A549 (cell line): ENCODE measurements around the gene RERE. TPM values are rescaled to one million over a fixed set of nuclear protein-coding genes. Genes with fewer than 3 reads are reported as not detected.

ENCODE experiments used
- ATAC-seq, 2 experiments: fragments of 200-7000 bp in 1 of 2; fragments of >200 bp in 1 of 2; cut with Nextera tagmentation in 1 of 2; cut with Tn5 transposase in 1 of 2; 3 replicates each; pipeline versions ENCODE4 v1.8.0 to v1.9.1; 2018 to 2020; ENCODE audit warnings: mild to moderate bottlenecking in 1 of 2, moderate library complexity in 1 of 2
- CTCF ChIA-PET: fragments of 300-600 bp; sonication (Branson Sonifier 250); formaldehyde crosslinking; extraction: SDS; loops from one replicate; lab custom pipeline; 2021; ENCODE audit warnings: antibody characterized with exemption, inconsistent platforms; lab: Yijun Ruan, JAX
- POLR2A ChIA-PET: fragments of 350-600 bp; formaldehyde crosslinking; extraction: SDS; loops from one replicate; lab custom pipeline; 2021; ENCODE audit warnings: antibody characterized with exemption, inconsistent platforms; lab: Yijun Ruan, JAX
- DNase-seq, 2 experiments: peaks; one replicate each; pipeline versions ENCODE4 v3.0.0 to v3.0.0-alpha.2; 2011 to 2016; ENCODE audit warnings: low read depth in 1 of 2, low spot score in 1 of 2
- FAIRE-seq: peaks from 2 replicates; lab custom pipeline; 2011; peaks lifted over from hg19 to GRCh38; lab: Jason Lieb, UNC
- H3K27ac ChIP-seq, 2 experiments: fragments of >200 bp; sonication (Bioruptor Twin); formaldehyde crosslinking; 3 replicates each; pipeline ENCODE4 v1.5.1; 2016 to 2017
- H3K4me1 ChIP-seq: fragments of >200 bp; sonication (Bioruptor Twin); formaldehyde crosslinking; 3 replicates; pipeline ENCODE4 v1.6.1; 2016
- H3K4me2 ChIP-seq: fragments of >200 bp; sonication (Bioruptor Twin); formaldehyde crosslinking; 3 replicates; pipeline ENCODE4 v1.6.1; 2016
- H3K4me3 ChIP-seq: fragments of >200 bp; sonication (Bioruptor Twin); formaldehyde crosslinking; 3 replicates; pipeline ENCODE4 v1.5.1; 2016
- H3K9me3 ChIP-seq: fragments of >200 bp; sonication (Bioruptor Twin); formaldehyde crosslinking; 3 replicates; pipeline ENCODE4 v1.6.1; 2016
- CBX8 ChIP-seq: fragments of 200-600 bp; sonication (generic); IDR thresholded peaks from 2 replicates; pipeline ENCODE4 v1.6.1; 2016
- CHD4 ChIP-seq: fragments of 200-600 bp; sonication (generic); IDR thresholded peaks from 2 replicates; pipeline ENCODE4 v1.6.1; 2016; ENCODE audit warnings: antibody characterized with exemption, mild to moderate bottlenecking, borderline replicate concordance
- EHMT2 ChIP-seq: fragments of 200-600 bp; sonication (generic); IDR thresholded peaks from 2 replicates; pipeline ENCODE4 v1.6.1; 2016; ENCODE audit warnings: antibody characterized with exemption, low read depth, mild to moderate bottlenecking, moderate library complexity
- ESRRA ChIP-seq: fragments of 150-350 bp; IDR thresholded peaks from 2 replicates; pipeline ENCODE4 v1.6.1; 2014; ENCODE audit warnings: mild to moderate bottlenecking, low read length, borderline replicate concordance
- FOSL2 ChIP-seq, 2 experiments: fragments of 450-650 bp in 1 of 2; fragments of >200 bp in 1 of 2; sonication (Bioruptor Twin) in 1 of 2; formaldehyde crosslinking; IDR thresholded peaks; 2 replicates each; pipeline versions ENCODE4 v1.5.0 to v1.6.1; 2016 to 2020; ENCODE audit warnings: mild to moderate bottlenecking in 1 of 2, moderate library complexity in 1 of 2
- HDAC2 ChIP-seq: fragments of 200-600 bp; sonication (generic); IDR thresholded peaks from 2 replicates; pipeline ENCODE4 v1.6.1; 2016
- KDM1A ChIP-seq: fragments of 200-600 bp; sonication (generic); IDR thresholded peaks from 2 replicates; pipeline ENCODE4 v1.6.1; 2016; ENCODE audit warnings: low read depth, mild to moderate bottlenecking
- KDM5A ChIP-seq: fragments of 200-600 bp; sonication (generic); IDR thresholded peaks from 2 replicates; pipeline ENCODE4 v1.6.1; 2016; ENCODE audit warnings: antibody characterized with exemption, mild to moderate bottlenecking
- MAZ ChIP-seq: fragments of 150-350 bp; IDR thresholded peaks from 2 replicates; pipeline ENCODE4 v1.6.1; 2014; ENCODE audit warnings: antibody characterized with exemption, low read depth, low read length, borderline replicate concordance
- NFE2L2 ChIP-seq: fragments of 150-350 bp; conservative IDR thresholded peaks from 2 replicates; pipeline ENCODE4 v1.6.1; 2014; ENCODE audit warnings: low read length
- NR3C1 ChIP-seq: fragments of >200 bp; sonication (Bioruptor Twin); formaldehyde crosslinking; IDR thresholded peaks from 3 replicates; pipeline ENCODE4 v1.6.1; 2017
- POLR2AphosphoS2 ChIP-seq: conservative IDR thresholded peaks from 2 replicates; pipeline ENCODE4 v1.6.1; 2012; ENCODE audit warnings: low read length, improper control_type of control experiment, inconsistent platforms
- RAD21 ChIP-seq, 2 experiments: fragments of >200 bp in 1 of 2; sonication (Bioruptor Twin) in 1 of 2; formaldehyde crosslinking in 1 of 2; IDR thresholded peaks in 1 of 2; conservative IDR thresholded peaks in 1 of 2; 2 replicates in 1 of 2; 3 replicates in 1 of 2; pipeline ENCODE4 v1.6.1; 2012 to 2018; ENCODE audit warnings: inconsistent platforms in 1 of 2
- SREBF2 ChIP-seq: fragments of 450-650 bp; IDR thresholded peaks from 2 replicates; pipeline ENCODE4 v1.6.1; 2014; ENCODE audit warnings: mild to moderate bottlenecking, moderate library complexity
- TFCP2L1 ChIP-seq: fragments of 250-450 bp; sonication (Bioruptor Pico); IDR thresholded peaks from 2 replicates; pipeline ENCODE4 v1.5.0; 2021; ENCODE audit warnings: mild to moderate bottlenecking
- ZC3H11A ChIP-seq: fragments of 450-650 bp; IDR thresholded peaks from 2 replicates; pipeline ENCODE4 v1.6.1; 2014; ENCODE audit warnings: antibody characterized with exemption, mild to moderate bottlenecking
- ZNF302 ChIP-seq: fragments of 250-450 bp; sonication (Bioruptor Pico); IDR thresholded peaks from 2 replicates; pipeline ENCODE4 v1.9.0; 2021; ENCODE audit warnings: inconsistent platforms, mild to moderate bottlenecking, moderate library complexity
- WGBS: methylation state at CpG from one replicate; pipeline ENCODE4 v1.1.6; 2017; ENCODE audit errors: missing lambda C conversion rate; 5-methylcytosine and 5-hydroxymethylcytosine counted together
- polyA plus RNA-seq, 4 experiments: library from polyadenylated mRNA; depleted of rRNA in 3 of 4; stranded (reverse); fragments of >200 nt; fragmentation: RNase III in 1 of 4; extraction: RNeasy Plus Mini Kit Qiagen cat#74134 plus additional on column Dnase treatment in 1 of 4; gene quantifications; 2 replicates in 3 of 4; 3 replicates in 1 of 4; pipeline ENCODE4 v1.2.3, GENCODE V29; 2011 to 2017
- TF ChIP-seq, protein P1 (sequence below): fragments of >200 bp; sonication (Bioruptor Twin); formaldehyde crosslinking; IDR thresholded peaks from 3 replicates; pipeline ENCODE4 v1.5.1; 2016
- TF ChIP-seq, protein P2 (sequence below): IDR thresholded peaks from 2 replicates; pipeline ENCODE4 v1.6.1; 2012; ENCODE audit warnings: low read depth, borderline replicate concordance
- TF ChIP-seq, protein P3 (sequence below): fragments of 200-600 bp; sonication (generic); IDR thresholded peaks from 2 replicates; pipeline ENCODE4 v1.6.1; 2016; ENCODE audit warnings: antibody characterized with exemption, mild to moderate bottlenecking, moderate library complexity
- TF ChIP-seq, protein P4 (sequence below): IDR thresholded peaks from 2 replicates; pipeline ENCODE4 v1.6.1; 2012

RERE gene
- polyA plus RNA-seq, 2 of the 4 experiments (the other 2 are of a cell fraction), result 12.6 to 28.6 TPM

DNA sequence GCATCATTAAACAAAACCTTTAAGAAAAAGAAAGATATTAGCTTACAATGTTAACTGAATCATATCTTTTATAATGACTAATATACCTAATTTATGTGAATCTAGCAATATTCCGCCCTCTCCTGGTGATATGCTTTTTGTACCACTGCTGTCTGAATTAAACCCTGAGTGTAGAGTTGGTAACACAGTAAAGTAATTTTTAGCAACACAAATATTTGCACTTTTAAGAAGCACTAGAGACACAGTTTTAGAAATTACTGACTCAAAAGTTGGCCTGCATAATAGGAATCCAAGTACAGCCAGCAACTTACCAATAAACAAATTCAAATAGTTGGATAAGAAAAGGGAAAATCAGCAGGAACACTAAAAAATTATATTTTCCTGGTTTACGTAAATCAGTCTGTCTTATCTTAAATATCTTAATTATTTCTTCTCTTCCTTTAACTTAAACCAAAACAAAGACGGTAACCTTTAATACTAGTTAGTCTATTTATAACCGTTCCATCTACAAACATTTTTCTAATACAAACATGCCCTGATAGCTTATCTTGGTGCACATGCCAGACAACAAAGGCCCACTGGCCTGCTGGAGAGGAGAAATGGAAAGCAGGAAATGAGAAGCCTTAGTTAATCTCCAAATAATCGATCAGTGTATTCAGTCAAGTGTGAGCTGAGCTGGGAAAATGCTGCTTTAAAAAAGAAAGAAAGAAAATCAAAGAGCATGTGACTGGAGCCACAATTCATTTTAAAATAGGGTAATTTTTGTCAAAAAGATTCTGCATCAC, 246.0 kb downstream of the RERE start:
- Histone ChIP-seq H3K27ac (0 out of 6 replicates have a peak overlapping the region, but pooled peaks of 1 of the 2 experiments have one; percentile 43), H3K4me1 (peaks cover 39% of the 10 kb centered on the region)
- TF ChIP-seq, protein P1, sequence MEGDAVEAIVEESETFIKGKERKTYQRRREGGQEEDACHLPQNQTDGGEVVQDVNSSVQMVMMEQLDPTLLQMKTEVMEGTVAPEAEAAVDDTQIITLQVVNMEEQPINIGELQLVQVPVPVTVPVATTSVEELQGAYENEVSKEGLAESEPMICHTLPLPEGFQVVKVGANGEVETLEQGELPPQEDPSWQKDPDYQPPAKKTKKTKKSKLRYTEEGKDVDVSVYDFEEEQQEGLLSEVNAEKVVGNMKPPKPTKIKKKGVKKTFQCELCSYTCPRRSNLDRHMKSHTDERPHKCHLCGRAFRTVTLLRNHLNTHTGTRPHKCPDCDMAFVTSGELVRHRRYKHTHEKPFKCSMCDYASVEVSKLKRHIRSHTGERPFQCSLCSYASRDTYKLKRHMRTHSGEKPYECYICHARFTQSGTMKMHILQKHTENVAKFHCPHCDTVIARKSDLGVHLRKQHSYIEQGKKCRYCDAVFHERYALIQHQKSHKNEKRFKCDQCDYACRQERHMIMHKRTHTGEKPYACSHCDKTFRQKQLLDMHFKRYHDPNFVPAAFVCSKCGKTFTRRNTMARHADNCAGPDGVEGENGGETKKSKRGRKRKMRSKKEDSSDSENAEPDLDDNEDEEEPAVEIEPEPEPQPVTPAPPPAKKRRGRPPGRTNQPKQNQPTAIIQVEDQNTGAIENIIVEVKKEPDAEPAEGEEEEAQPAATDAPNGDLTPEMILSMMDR, result peak; percentile 44
- TF ChIP-seq, protein P2, sequence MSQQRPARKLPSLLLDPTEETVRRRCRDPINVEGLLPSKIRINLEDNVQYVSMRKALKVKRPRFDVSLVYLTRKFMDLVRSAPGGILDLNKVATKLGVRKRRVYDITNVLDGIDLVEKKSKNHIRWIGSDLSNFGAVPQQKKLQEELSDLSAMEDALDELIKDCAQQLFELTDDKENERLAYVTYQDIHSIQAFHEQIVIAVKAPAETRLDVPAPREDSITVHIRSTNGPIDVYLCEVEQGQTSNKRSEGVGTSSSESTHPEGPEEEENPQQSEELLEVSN, result no peak
- TF ChIP-seq CHD4 (no peak), KDM5A (no peak), RAD21 (conservative IDR thresholded peaks at IDR 0.05 in 1 of 2, IDR thresholded peaks at IDR 0.05 in 1 of 2) (no peak), NR3C1 (no peak)
- TF ChIP-seq, all 56 proteins: peak for 1
- peak in 1 of 2 experiments; percentile 63; a peak in 2 of 6 replicates for ATAC-seq
- ChIA-PET CTCF (interaction anchor here (0.8 to 2.4 kb wide), 9 partner anchors 9 to 155 kb away, joined by 3 to 20 read pairs (median 4); no protein-coding TSS in a partner anchor), POLR2A (interaction anchor here (0.7 kb wide), 1 partner anchor 8 kb away, joined by 3 read pairs; no protein-coding TSS in a partner anchor)
- Histone ChIP-seq H3K4me2 (peak overlapping the region; percentile 39; the same call in 2 of the 3 replicates), H3K4me3 (no peak overlapping the region), H3K9me3 (no peaks in the 10 kb centered on the region)
- no peak for FAIRE-seq
- WGBS, result 45% methylated on average over 5 of the region's 5 CpGs
- DNase-seq, result peak in 1 of 2 experiments; percentile 20

DNA sequence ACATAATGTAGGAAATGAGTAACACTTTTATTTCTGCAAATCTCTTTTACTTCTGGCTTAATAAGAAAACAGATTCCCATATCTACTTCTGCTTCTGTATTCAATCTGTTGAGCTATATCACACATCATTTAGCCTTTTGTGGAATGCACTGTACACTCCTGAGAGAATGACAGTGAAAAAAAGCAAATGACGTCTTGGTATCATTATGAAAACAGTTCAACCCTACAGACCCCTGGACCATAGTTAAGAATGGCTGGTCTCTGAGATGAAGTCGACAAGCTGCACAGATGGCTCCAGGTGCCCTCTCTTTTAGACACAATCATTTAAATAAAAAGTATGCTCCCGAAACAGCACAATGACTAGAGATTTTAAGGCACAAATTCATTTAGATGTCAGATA, 247.0 kb downstream of the RERE start:
- DNase-seq, result no peak
- POLR2A ChIA-PET, result no interaction called here
- H3K9me3 ChIP-seq, result no peaks in the 10 kb centered on the region
- peaks cover 39% of the 10 kb centered on the region for H3K4me1 ChIP-seq
- no peak overlapping the region for H3K4me2 ChIP-seq
- ATAC-seq, result no peak
- H3K27ac ChIP-seq, result no peak overlapping the region
- WGBS, result 89% methylated on average over 3 of the region's 3 CpGs
- FAIRE-seq, result no peak
- CTCF ChIA-PET, result interaction anchor here (0.8 to 2.4 kb wide), 10 partner anchors 9 to 156 kb away, joined by 3 to 20 read pairs (median 4); no protein-coding TSS in a partner anchor
- no peak for TF ChIP-seq KDM1A
- TF ChIP-seq POLR2AphosphoS2, result no peak
- TF ChIP-seq EHMT2, result no peak
- no peak for TF ChIP-seq NFE2L2
- TF ChIP-seq, protein P3, sequence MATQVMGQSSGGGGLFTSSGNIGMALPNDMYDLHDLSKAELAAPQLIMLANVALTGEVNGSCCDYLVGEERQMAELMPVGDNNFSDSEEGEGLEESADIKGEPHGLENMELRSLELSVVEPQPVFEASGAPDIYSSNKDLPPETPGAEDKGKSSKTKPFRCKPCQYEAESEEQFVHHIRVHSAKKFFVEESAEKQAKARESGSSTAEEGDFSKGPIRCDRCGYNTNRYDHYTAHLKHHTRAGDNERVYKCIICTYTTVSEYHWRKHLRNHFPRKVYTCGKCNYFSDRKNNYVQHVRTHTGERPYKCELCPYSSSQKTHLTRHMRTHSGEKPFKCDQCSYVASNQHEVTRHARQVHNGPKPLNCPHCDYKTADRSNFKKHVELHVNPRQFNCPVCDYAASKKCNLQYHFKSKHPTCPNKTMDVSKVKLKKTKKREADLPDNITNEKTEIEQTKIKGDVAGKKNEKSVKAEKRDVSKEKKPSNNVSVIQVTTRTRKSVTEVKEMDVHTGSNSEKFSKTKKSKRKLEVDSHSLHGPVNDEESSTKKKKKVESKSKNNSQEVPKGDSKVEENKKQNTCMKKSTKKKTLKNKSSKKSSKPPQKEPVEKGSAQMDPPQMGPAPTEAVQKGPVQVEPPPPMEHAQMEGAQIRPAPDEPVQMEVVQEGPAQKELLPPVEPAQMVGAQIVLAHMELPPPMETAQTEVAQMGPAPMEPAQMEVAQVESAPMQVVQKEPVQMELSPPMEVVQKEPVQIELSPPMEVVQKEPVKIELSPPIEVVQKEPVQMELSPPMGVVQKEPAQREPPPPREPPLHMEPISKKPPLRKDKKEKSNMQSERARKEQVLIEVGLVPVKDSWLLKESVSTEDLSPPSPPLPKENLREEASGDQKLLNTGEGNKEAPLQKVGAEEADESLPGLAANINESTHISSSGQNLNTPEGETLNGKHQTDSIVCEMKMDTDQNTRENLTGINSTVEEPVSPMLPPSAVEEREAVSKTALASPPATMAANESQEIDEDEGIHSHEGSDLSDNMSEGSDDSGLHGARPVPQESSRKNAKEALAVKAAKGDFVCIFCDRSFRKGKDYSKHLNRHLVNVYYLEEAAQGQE, result no peak
- TF ChIP-seq CBX8, result no peak
- no peak for TF ChIP-seq MAZ
- TF ChIP-seq ZNF302 (CRISPR knock-in tag), result no peak
- TF ChIP-seq HDAC2, result no peak
- TF ChIP-seq SREBF2, result no peak
- no peak for TF ChIP-seq FOSL2 (IDR thresholded peaks at IDR 0.05)
- TF ChIP-seq FOSL2 (CRISPR knock-in tag; IDR thresholded peaks at IDR 0.05), result no peak
- TF ChIP-seq, protein P4, sequence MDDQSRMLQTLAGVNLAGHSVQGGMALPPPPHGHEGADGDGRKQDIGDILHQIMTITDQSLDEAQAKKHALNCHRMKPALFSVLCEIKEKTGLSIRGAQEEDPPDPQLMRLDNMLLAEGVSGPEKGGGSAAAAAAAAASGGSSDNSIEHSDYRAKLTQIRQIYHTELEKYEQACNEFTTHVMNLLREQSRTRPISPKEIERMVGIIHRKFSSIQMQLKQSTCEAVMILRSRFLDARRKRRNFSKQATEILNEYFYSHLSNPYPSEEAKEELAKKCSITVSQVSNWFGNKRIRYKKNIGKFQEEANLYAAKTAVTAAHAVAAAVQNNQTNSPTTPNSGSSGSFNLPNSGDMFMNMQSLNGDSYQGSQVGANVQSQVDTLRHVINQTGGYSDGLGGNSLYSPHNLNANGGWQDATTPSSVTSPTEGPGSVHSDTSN, result no peak
- TF ChIP-seq NR3C1, result no peak
- TF ChIP-seq ZC3H11A, result no peak
- no peak for TF ChIP-seq TFCP2L1 (CRISPR knock-in tag)
- no peak for TF ChIP-seq ESRRA
- TF ChIP-seq, all 56 proteins: peak for 0
- H3K4me3 ChIP-seq, result no peak overlapping the region
